GM12878 (cell line): ENCODE measurements around the gene HSF5. TPM values are rescaled to one million over a fixed set of nuclear protein-coding genes. Genes with fewer than 3 reads are reported as not detected.

Source experiments
- ATAC-seq: fragments of 200-7000 bp; cut with Tn5 transposase; 3 replicates; pipeline ENCODE4 v1.9.1; 2020; ENCODE audit warnings: mild to moderate bottlenecking, moderate library complexity
- BruUV-seq: library from RNA; stranded (reverse); fragments of 400-500 nt; replicated peaks from 2 replicates; lab custom pipeline; 2021; lab: Mats Ljungman, UMichigan
- CTCF ChIA-PET: fragments of 300-600 bp; sonication (Branson Sonifier 250); formaldehyde crosslinking; extraction: SDS; loops from one replicate; lab custom pipeline; 2021; ENCODE audit warnings: inconsistent platforms; lab: Yijun Ruan, JAX
- POLR2A ChIA-PET: fragments of 350-600 bp; formaldehyde crosslinking; extraction: SDS; loops from one replicate; lab custom pipeline; 2021; ENCODE audit warnings: inconsistent platforms; lab: Charles Lee
- RAD21 ChIA-PET: fragments of 300-600 bp; sonication (Branson Sonifier 250); formaldehyde crosslinking; loops from one replicate; lab custom pipeline; 2023; ENCODE audit warnings: antibody characterized with exemption; ENCODE audit not compliant: unreplicated experiment; lab: Charles Lee
- SMC1A ChIA-PET: fragments of 300-600 bp; sonication (Branson Sonifier 250); formaldehyde crosslinking; loops from one replicate; lab custom pipeline; 2023; ENCODE audit not compliant: unreplicated experiment, uncharacterized antibody; lab: Charles Lee
- DNase-seq: peaks from one replicate; pipeline ENCODE4 v3.0.0-alpha.2; 2011; ENCODE audit warnings: low read depth, low spot score
- FAIRE-seq: peaks from 3 replicates; lab custom pipeline; 2011; peaks lifted over from hg19 to GRCh38; lab: Jason Lieb, UNC
- H2AFZ ChIP-seq: 2 replicates; pipeline ENCODE4 v1.6.0; 2011; ENCODE audit warnings: low read depth, low read length, control low read depth; ENCODE audit not compliant: control insufficient read depth
- H3K27ac ChIP-seq: 2 replicates; pipeline ENCODE4 v1.5.1; 2011; ENCODE audit warnings: control low read depth; ENCODE audit not compliant: control insufficient read depth, insufficient read depth
- H3K27me3 ChIP-seq, 2 experiments: replicated peaks in 1 of 2; 2 replicates each; pipeline versions ENCODE4 v1.6.0 to v1.6.1; 2011; ENCODE audit warnings: low read length in 1 of 2; ENCODE audit not compliant: control insufficient read depth in 2 of 2, insufficient read depth in 2 of 2
- H3K36me3 ChIP-seq, 2 experiments: 2 replicates each; pipeline ENCODE4 v1.5.1; 2011; ENCODE audit warnings: low read length in 1 of 2; ENCODE audit not compliant: control insufficient read depth in 2 of 2, insufficient read depth in 2 of 2
- H3K4me1 ChIP-seq: 2 replicates; pipeline ENCODE4 v1.6.1; 2011; ENCODE audit warnings: mild to moderate bottlenecking, low read length, moderate library complexity, mixed read lengths; ENCODE audit not compliant: control insufficient read depth, insufficient read depth
- H3K4me2 ChIP-seq: 2 replicates; pipeline ENCODE4 v1.6.0; 2011; ENCODE audit warnings: control low read depth; ENCODE audit not compliant: control insufficient read depth, insufficient read depth
- H3K4me3 ChIP-seq: fragments of 200-600 bp; sonication (generic); 2 replicates; pipeline ENCODE4 v1.5.1; 2016
- H3K79me2 ChIP-seq: 2 replicates; pipeline ENCODE4 v1.6.0; 2011; ENCODE audit warnings: low read length; ENCODE audit not compliant: control insufficient read depth, insufficient read depth
- H3K9ac ChIP-seq: 2 replicates; pipeline ENCODE4 v1.8.0; 2011; ENCODE audit warnings: low read length, control low read depth, mixed read lengths; ENCODE audit not compliant: control insufficient read depth, insufficient read depth
- H3K9me3 ChIP-seq: replicated peaks from 3 replicates; pipeline ENCODE4 v1.5.1; 2011; ENCODE audit warnings: mild to moderate bottlenecking, low read length; ENCODE audit not compliant: control insufficient read depth, insufficient read depth
- H4K20me1 ChIP-seq: 2 replicates; pipeline ENCODE4 v1.6.0; 2011; ENCODE audit not compliant: control insufficient read depth, insufficient read depth
- BCL11A ChIP-seq: IDR thresholded peaks from 2 replicates; pipeline ENCODE4 v1.6.1; 2011; ENCODE audit warnings: low read depth, low read length
- CHD4 ChIP-seq: fragments of 200-600 bp; sonication (generic); IDR thresholded peaks from 2 replicates; pipeline ENCODE4 v1.6.1; 2016; ENCODE audit warnings: mild to moderate bottlenecking
- FOXK2 ChIP-seq: fragments of 450-650 bp; IDR thresholded peaks from 2 replicates; pipeline ENCODE4 v1.6.1; 2017; ENCODE audit warnings: mild to moderate bottlenecking, moderate library complexity
- KLF5 ChIP-seq: fragments of 450-650 bp; IDR thresholded peaks from 2 replicates; pipeline ENCODE4 v1.6.1; 2014; ENCODE audit warnings: mild to moderate bottlenecking; ENCODE audit not compliant: partially characterized antibody
- MEF2A ChIP-seq: IDR thresholded peaks from 2 replicates; pipeline ENCODE4 v1.6.1; 2011; ENCODE audit warnings: low read depth, mild to moderate bottlenecking, low read length, moderate library complexity; ENCODE audit not compliant: insufficient read depth
- MLLT1 ChIP-seq: fragments of 450-650 bp; IDR thresholded peaks from 2 replicates; pipeline ENCODE4 v1.6.1; 2016; ENCODE audit warnings: mild to moderate bottlenecking
- MTA3 ChIP-seq: IDR thresholded peaks from 2 replicates; pipeline ENCODE4 v1.6.1; 2012; ENCODE audit warnings: low read length, inconsistent platforms, borderline replicate concordance
- NFYB ChIP-seq: IDR thresholded peaks from 2 replicates; pipeline ENCODE4 v1.6.1; 2011; ENCODE audit warnings: low read depth, mild to moderate bottlenecking, low read length, improper control_type of control experiment, moderate library complexity; ENCODE audit not compliant: insufficient read depth
- NRF1 ChIP-seq: conservative IDR thresholded peaks from 2 replicates; pipeline ENCODE4 v1.6.1; 2011; ENCODE audit warnings: mild to moderate bottlenecking, low read depth, low read length, improper control_type of control experiment
- POU2F2 ChIP-seq: IDR thresholded peaks from 3 replicates; pipeline ENCODE4 v1.6.1; 2011; ENCODE audit warnings: low read depth, mild to moderate bottlenecking, low read length, borderline replicate concordance
- RAD21 ChIP-seq: IDR thresholded peaks from 2 replicates; pipeline ENCODE4 v1.6.1; 2011; ENCODE audit warnings: mild to moderate bottlenecking, low read depth, low read length, moderate library complexity; ENCODE audit not compliant: insufficient read depth
- SIX5 ChIP-seq: IDR thresholded peaks from 2 replicates; pipeline ENCODE4 v1.6.1; 2011; ENCODE audit warnings: mild to moderate bottlenecking, low read depth, low read length, moderate library complexity; ENCODE audit not compliant: severe bottlenecking
- SMAD5 ChIP-seq: IDR thresholded peaks from 2 replicates; pipeline ENCODE4 v1.6.1; 2016; ENCODE audit warnings: antibody characterized with exemption, low read depth
- SMARCA5 ChIP-seq: fragments of 450-650 bp; IDR thresholded peaks from 2 replicates; pipeline ENCODE4 v1.6.1; 2017; ENCODE audit warnings: mild to moderate bottlenecking
- SPI1 ChIP-seq: IDR thresholded peaks from 2 replicates; pipeline ENCODE4 v1.6.1; 2011; ENCODE audit warnings: low read depth, mild to moderate bottlenecking, low read length, moderate library complexity, borderline replicate concordance; ENCODE audit not compliant: insufficient read depth
- ZSCAN29 ChIP-seq: fragments of 450-650 bp; IDR thresholded peaks from 2 replicates; pipeline ENCODE4 v1.6.1; 2017; ENCODE audit warnings: mild to moderate bottlenecking, moderate library complexity
- WGBS: methylation state at CpG from one replicate; pipeline ENCODE4 v1.1.6; 2016; ENCODE audit warnings: low lambda C conversion rate; ENCODE audit not compliant: insufficient replicate concordance, insufficient coverage; ENCODE audit errors: missing lambda C conversion rate; 5-methylcytosine and 5-hydroxymethylcytosine counted together
- in situ Hi-C: fragments of 300-500 bp; cut with MboI; formaldehyde crosslinking; loops from 9 replicates; pipeline ENCODE4 v1.14.3; 2018; ENCODE audit warnings: mixed read lengths
- intact Hi-C: fragments of 100-400 bp; cut with micrococcal nuclease; formaldehyde crosslinking; loops from one replicate; pipeline ENCODE4 v1.14.2; 2022; ENCODE audit not compliant: unreplicated experiment
- polyA plus RNA-seq, 11 experiments: library from polyadenylated mRNA; depleted of rRNA in 4 of 11; unstranded in 6 of 11; stranded (reverse) in 5 of 11; fragments of >200 nt; fragmentation: Nextera tagmentation in 4 of 11; fragmentation: Illumina TruSeq in 1 of 11; extraction: Ambion mirVana in 4 of 11; extraction: Trizol in 1 of 11; gene quantifications; 1 replicate in 1 of 11; 2 replicates in 10 of 11; pipeline versions ENCODE4 v1.2.1 to v1.2.3, GENCODE V29; 2011 to 2016; ENCODE audit warnings: inconsistent platforms in 2 of 11, missing spikeins in 2 of 11, low read depth in 1 of 11
- total RNA-seq, 4 experiments: library from RNA; depleted of rRNA in 3 of 4; stranded (reverse); fragments of >200 nt in 3 of 4; fragmentation: Illumina TruSeq in 1 of 4; extraction: Trizol in 1 of 4; gene quantifications; 2 replicates each; pipeline versions ENCODE4 v1.2.1 to v1.2.3, GENCODE V29; 2013 to 2021
- TF ChIP-seq, protein P1 (sequence below): fragments of 450-650 bp; IDR thresholded peaks from 2 replicates; pipeline ENCODE4 v1.6.1; 2014; ENCODE audit warnings: mild to moderate bottlenecking
- TF ChIP-seq, protein P2 (sequence below): fragments of 150-350 bp; IDR thresholded peaks from 2 replicates; pipeline ENCODE4 v1.6.1; 2014; ENCODE audit warnings: mild to moderate bottlenecking, low read depth, low read length
- TF ChIP-seq, protein P3 (sequence below): IDR thresholded peaks from 2 replicates; pipeline ENCODE4 v1.6.1; 2012; ENCODE audit warnings: low read depth, low read length, improper control_type of control experiment
- TF ChIP-seq, protein P4 (sequence below): IDR thresholded peaks from 2 replicates; pipeline ENCODE4 v1.6.1; 2012; ENCODE audit warnings: low read depth, low read length, improper control_type of control experiment

Gene HSF5
- total and polyA plus RNA-seq, 10 of the 15 experiments (the other 5 are each of a cell fraction or from before 2014, with no cell fraction given): 0.02 to 0.18 (median 0.06) TPM; not detected in 4

- no peaks in the 10 kb centered on the region; a peak in 1 of 4 replicates for H3K27me3 ChIP-seq
- no peak overlapping the region for H3K27ac ChIP-seq
- ATAC-seq (no peak), DNase-seq (no peak), FAIRE-seq (no peak)
- ChIA-PET CTCF (no interaction called here), POLR2A (interaction anchor here (0.6 to 1.5 kb wide), 2 partner anchors 18 to 643 kb away, joined by 3 to 5 read pairs; no protein-coding TSS in a partner anchor), SMC1A (interaction anchor here (0.6 to 1.9 kb wide), 2 partner anchors 16 to 93 kb away, joined by 3 to 4 read pairs; partner anchors contain the start of gene MTMR4), RAD21 (no interaction called here)
- H3K79me2 ChIP-seq: peaks cover 2% of the 10 kb centered on the region; the same call in 1 of the 2 replicates
- H3K9me3 ChIP-seq: no peaks in the 10 kb centered on the region
- WGBS: 96% methylated on average over 5 of the region's 6 CpGs
- in situ Hi-C loops: no loop called here
- no peak overlapping the region for H2AFZ ChIP-seq
- H4K20me1 ChIP-seq: no peaks in the 10 kb centered on the region; the same call in 1 of the 2 replicates
- no peak overlapping the region for H3K4me2 ChIP-seq
- TF ChIP-seq MEF2A: no peak
- no peak for TF ChIP-seq ZSCAN29
- no peak for TF ChIP-seq MLLT1
- TF ChIP-seq SPI1: no peak
- no peak for TF ChIP-seq SIX5
- TF ChIP-seq RAD21: no peak
- TF ChIP-seq NFYB: no peak
- TF ChIP-seq, protein P1, sequence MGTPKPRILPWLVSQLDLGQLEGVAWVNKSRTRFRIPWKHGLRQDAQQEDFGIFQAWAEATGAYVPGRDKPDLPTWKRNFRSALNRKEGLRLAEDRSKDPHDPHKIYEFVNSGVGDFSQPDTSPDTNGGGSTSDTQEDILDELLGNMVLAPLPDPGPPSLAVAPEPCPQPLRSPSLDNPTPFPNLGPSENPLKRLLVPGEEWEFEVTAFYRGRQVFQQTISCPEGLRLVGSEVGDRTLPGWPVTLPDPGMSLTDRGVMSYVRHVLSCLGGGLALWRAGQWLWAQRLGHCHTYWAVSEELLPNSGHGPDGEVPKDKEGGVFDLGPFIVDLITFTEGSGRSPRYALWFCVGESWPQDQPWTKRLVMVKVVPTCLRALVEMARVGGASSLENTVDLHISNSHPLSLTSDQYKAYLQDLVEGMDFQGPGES: no peak
- TF ChIP-seq, protein P2, sequence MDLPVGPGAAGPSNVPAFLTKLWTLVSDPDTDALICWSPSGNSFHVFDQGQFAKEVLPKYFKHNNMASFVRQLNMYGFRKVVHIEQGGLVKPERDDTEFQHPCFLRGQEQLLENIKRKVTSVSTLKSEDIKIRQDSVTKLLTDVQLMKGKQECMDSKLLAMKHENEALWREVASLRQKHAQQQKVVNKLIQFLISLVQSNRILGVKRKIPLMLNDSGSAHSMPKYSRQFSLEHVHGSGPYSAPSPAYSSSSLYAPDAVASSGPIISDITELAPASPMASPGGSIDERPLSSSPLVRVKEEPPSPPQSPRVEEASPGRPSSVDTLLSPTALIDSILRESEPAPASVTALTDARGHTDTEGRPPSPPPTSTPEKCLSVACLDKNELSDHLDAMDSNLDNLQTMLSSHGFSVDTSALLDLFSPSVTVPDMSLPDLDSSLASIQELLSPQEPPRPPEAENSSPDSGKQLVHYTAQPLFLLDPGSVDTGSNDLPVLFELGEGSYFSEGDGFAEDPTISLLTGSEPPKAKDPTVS: no peak
- TF ChIP-seq, protein P3, sequence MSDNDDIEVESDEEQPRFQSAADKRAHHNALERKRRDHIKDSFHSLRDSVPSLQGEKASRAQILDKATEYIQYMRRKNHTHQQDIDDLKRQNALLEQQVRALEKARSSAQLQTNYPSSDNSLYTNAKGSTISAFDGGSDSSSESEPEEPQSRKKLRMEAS: no peak
- TF ChIP-seq, protein P4, sequence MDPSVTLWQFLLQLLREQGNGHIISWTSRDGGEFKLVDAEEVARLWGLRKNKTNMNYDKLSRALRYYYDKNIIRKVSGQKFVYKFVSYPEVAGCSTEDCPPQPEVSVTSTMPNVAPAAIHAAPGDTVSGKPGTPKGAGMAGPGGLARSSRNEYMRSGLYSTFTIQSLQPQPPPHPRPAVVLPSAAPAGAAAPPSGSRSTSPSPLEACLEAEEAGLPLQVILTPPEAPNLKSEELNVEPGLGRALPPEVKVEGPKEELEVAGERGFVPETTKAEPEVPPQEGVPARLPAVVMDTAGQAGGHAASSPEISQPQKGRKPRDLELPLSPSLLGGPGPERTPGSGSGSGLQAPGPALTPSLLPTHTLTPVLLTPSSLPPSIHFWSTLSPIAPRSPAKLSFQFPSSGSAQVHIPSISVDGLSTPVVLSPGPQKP: no peak
- TF ChIP-seq SMAD5: no peak
- TF ChIP-seq FOXK2: no peak
- TF ChIP-seq KLF5: no peak
- no peak for TF ChIP-seq NRF1
- no peak for TF ChIP-seq MTA3
- no peak for TF ChIP-seq CHD4
- TF ChIP-seq POU2F2: no peak
- no peak for TF ChIP-seq SMARCA5
- no peak for TF ChIP-seq BCL11A
- BruUV-seq: no TSS peak
- H3K4me1 ChIP-seq: no peaks in the 10 kb centered on the region
- no peak overlapping the region for H3K4me3 ChIP-seq
- intact Hi-C loops: no loop called here
- H3K9ac ChIP-seq: no peak overlapping the region
- H3K36me3 ChIP-seq: peaks cover 22 to 60% of the 10 kb centered on the region in 2 experiments
These were observed 10.1 kb upstream of the HSF5 start for GRCh38 chr17:58498177-58498828.
